Chondrocyte (in vitro differentiated cells): ENCODE measurements around the gene AGAP2. TPM values are rescaled to one million over a fixed set of nuclear protein-coding genes. Genes with fewer than 3 reads are reported as not detected.
A peak's percentile ranks its signal among the peaks of the same experiment; 100 is the strongest.

Experiments used
- DNase-seq: peaks from one replicate; pipeline ENCODE4 v3.0.0; 2021; ENCODE audit warnings: mixed read lengths, low spot score
- H3K27ac Mint-ChIP-seq: one replicate; pipeline ENCODE4 v1.8.0; 2021; ENCODE audit warnings: mild to moderate bottlenecking, moderate library complexity, mixed read lengths; ENCODE audit not compliant: unreplicated experiment
- H3K27me3 Mint-ChIP-seq: 2 replicates; pipeline ENCODE4 v1.8.0; 2021; ENCODE audit warnings: low read depth, mixed read lengths
- H3K36me3 Mint-ChIP-seq: 2 replicates; pipeline ENCODE4 v1.8.0; 2021; ENCODE audit warnings: low read depth, mixed read lengths
- H3K4me1 Mint-ChIP-seq: 2 replicates; pipeline ENCODE4 v1.8.0; 2021; ENCODE audit warnings: low read depth, mild to moderate bottlenecking, mixed read lengths
- H3K4me3 Mint-ChIP-seq: one replicate; pipeline ENCODE4 v1.8.0; 2021; ENCODE audit warnings: mild to moderate bottlenecking, moderate library complexity, mixed read lengths; ENCODE audit not compliant: unreplicated experiment
- H3K9me3 Mint-ChIP-seq: 2 replicates; pipeline ENCODE4 v1.8.0; 2021; ENCODE audit warnings: low read depth, mixed read lengths
- CTCF ChIP-seq: fragments of 200-600 bp; sonication (generic); IDR thresholded peaks from 2 replicates; pipeline ENCODE4 v1.5.0; 2021; ENCODE audit warnings: antibody characterized with exemption, mild to moderate bottlenecking, moderate library complexity
- total RNA-seq: library from RNA; stranded (reverse); gene quantifications from 3 replicates; pipeline ENCODE4 v1.2.1, GENCODE V29; 2021

The AGAP2 gene
- total RNA-seq, 1 donor from 2014 or later = 1.9 TPM

- no peak overlapping the region for H3K27ac Mint-ChIP-seq
- H3K4me1 Mint-ChIP-seq = peaks cover 25% of the 10 kb centered on the region
- peak overlapping the region; percentile 57 for H3K4me3 Mint-ChIP-seq
- no peak for TF ChIP-seq CTCF
- H3K9me3 Mint-ChIP-seq = no peaks in the 10 kb centered on the region
- peaks cover 41% of the 10 kb centered on the region for H3K27me3 Mint-ChIP-seq
- H3K36me3 Mint-ChIP-seq = no peaks in the 10 kb centered on the region
- DNase-seq = no peak
Measured at GRCh38 chr12:57739387-57739786, 845 bp upstream of the AGAP2 start.

- Mint-ChIP-seq H3K4me1 (peaks cover 22% of the 10 kb centered on the region), H3K27ac (no peak overlapping the region), H3K9me3 (no peaks in the 10 kb centered on the region), H3K36me3 (no peaks in the 10 kb centered on the region), H3K4me3 (no peak overlapping the region), H3K27me3 (peaks cover 43% of the 10 kb centered on the region)
- TF ChIP-seq CTCF = peak; percentile 77
- peak; percentile 84 for DNase-seq
Measured at GRCh38 chr12:57737467-57738460, 778 bp downstream of the AGAP2 start.

DNA sequence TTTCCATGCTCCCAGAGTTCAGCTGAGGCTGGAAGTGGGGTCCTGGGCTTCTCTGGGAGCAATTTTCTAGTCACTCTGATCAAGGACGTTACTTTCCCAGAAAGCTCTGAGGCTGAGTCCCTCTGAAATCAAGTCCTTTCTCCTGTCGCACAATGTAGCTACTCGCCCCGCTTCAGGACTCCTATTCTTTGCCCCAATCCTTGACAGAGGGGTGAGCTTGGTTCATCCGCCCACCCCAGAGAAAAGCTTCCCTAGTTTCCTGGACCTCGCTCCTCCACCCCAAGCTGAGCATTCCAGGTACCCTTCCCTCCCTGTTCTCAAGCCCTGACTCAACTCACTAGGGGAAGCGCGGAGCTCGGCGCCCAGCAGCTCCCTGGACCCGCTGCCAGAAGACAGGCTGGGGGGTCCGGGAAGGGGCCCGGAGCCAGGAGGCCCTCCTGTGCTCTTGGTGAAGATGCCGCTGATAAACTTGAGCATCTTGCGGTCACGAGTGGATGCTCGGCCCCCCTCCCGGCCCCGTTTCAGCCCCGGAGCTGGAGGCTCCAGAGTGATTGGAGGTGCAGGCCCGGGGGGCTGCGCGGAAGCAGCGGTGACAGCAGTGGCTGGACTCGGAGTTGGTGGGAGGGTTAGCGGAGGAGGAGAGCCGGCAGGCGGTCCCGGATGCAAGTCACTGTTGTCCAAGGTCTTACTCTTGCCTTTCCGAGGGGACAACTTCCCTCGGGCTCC, 1.6 kb downstream of the AGAP2 start:
- Mint-ChIP-seq H3K36me3 (no peaks in the 10 kb centered on the region), H3K4me1 (peaks cover 22% of the 10 kb centered on the region), H3K9me3 (no peaks in the 10 kb centered on the region), H3K27me3 (peaks cover 46% of the 10 kb centered on the region), H3K4me3 (peak overlapping the region; percentile 65), H3K27ac (no peak overlapping the region)
- peak; percentile 89 for DNase-seq
- no peak for TF ChIP-seq CTCF

GRCh38 chr12:57735952-57736740, 2.4 kb downstream of the AGAP2 start:
- peaks cover 22% of the 10 kb centered on the region for H3K4me1 Mint-ChIP-seq
- peak overlapping the region; percentile 33 for H3K27ac Mint-ChIP-seq
- DNase-seq = peak; percentile 83
- no peaks in the 10 kb centered on the region for H3K9me3 Mint-ChIP-seq
- no peaks in the 10 kb centered on the region for H3K36me3 Mint-ChIP-seq
- H3K4me3 Mint-ChIP-seq = peak overlapping the region; percentile 65
- TF ChIP-seq CTCF = peak; percentile 74
- peaks cover 42% of the 10 kb centered on the region for H3K27me3 Mint-ChIP-seq
